Stimulated activated CD4-positive, alpha-beta T cell treated with anti-CD3 and anti-CD28 coated beads, Interleukin-4, amount 100 ng/mL, for 24 hours (primary cell): Measurements from ENCODE around the gene TGFBR3.
"Not testable (repeated sequence)": the region's sequence is repeated elsewhere in the genome, so short reads cannot be mapped to it uniquely, and the experiment has no call there.

Experiments
- DNase-seq: peaks from one replicate; pipeline ENCODE4 v3.0.0-alpha.2; 2020

Gene TGFBR3

DNA sequence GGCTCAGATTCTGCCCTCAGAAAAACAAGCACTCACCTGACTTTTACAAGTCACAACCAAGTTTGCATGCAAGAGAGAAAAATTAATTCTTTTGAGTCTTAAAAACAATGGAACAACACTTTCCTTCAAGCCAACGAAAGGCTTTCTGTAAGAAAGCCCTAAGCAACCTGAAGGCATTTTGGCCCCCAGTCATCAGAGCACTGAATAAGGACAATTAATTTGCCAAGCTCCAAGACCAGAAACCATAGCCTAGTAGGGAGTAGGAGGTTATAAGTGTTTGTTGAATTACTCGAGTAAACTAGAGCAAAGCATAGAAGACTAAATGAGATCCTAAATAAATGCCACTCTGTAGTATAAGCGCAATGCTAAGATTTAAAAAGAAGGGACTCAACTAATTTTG lies 4.7 kb downstream of the TGFBR3 start:
- DNase-seq = no peak

DNA sequence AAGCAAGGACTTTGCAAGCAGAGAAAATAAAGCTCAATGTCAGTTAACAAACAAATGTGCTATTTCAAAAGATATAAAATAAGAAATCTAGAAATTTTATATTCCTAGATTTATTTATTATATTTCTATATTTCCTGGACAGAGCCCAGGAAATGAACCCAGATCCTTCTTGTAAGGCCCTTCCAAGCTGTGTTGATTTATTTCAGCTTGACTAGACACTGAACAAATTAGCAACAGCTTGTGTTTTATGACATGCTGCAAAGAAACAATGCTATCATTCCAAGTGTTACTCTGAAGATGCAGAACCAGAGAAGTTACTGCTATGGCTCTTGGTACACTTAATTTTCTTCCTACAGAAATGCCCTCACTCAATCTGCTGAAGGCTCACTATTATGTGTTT lies 6.2 kb downstream of the TGFBR3 start:
- no peak for DNase-seq

DNA sequence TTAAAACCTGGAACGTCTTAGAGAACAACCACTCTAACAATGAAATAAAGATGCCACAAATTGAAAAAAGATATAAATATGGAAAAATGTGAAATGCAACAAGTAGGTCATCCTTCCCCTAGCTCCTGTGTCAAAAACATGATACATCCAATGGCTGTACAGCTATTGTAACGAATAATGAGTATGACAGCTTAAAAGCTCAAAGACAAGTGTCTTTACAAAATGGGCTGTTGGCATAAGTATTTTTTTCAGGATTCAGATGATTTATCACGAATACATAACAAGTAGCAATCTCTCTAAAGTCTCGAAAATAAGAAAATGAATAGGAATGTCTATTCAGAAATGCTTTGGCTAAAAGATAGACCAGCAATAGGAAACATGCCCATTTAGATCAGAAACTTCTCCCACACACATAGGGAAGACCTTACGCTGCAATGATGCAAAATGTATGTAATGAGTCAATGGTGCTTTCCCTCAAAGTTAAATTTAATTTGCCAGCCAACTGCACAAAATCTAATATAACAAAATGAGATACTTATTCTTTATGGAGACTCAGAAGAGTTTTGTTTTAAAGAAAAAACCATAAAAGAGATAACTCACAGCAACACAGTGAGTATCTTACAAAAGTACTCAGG lies 8.3 kb downstream of the TGFBR3 start:
- peak; percentile 42 for DNase-seq

DNA sequence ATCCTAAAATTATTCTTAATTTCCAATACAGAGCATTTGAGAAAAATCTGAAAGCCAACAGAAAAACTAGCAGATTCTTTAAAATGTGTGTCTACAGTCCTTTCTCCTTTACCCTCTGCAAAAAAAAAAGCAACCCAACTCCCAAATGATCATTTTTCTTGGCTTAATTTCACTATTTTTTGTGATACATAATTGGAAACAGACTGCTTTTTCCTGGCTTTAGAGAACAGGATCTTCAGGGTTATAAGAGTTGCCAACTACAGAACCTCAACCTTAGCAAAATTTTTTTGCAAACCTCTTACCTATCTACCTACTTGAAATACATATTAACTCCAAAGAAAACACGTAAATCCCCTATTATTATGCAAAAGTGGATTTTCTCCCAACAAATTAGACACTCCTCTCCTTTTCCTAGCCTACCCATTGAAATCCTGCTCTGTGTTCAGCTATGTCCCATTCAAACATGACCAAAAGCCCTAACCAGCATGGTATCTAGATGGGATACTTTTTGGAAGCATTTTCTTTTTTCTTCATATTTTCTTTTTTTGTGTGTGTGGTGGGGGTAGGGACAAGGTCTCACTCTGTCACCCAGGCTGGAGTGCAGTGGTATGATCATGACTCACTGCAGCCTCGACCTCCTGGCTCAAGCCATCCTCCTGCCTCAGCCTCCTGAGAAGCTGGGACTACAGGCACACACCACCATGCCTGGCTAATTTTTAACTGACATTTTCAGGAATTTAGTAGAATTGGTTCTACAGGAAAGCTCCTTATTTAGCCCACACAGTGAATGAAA lies 9.0 kb downstream of the TGFBR3 start:
- no peak for DNase-seq

DNA sequence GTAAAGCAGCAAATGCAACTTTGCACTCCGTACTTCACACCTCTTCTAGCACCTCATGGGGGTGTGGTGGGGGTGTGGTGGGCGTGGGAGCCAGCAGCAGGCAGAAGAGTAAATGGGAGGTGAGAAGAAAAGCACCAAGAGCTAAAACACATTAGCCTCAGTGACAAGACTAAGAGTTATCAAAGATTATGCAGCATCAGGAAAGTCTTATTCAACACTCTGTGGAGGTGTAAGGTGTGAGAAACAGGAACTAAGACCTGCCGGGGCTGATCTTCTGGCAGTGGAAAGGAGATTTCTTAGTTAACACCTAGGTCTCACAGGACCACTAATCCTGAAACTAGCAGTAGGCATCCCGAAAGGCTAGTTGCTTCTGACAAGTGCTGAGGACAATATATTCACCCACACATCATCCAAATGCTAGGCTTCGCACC lies 9.9 kb downstream of the TGFBR3 start:
- DNase-seq = peak; percentile 57

DNA sequence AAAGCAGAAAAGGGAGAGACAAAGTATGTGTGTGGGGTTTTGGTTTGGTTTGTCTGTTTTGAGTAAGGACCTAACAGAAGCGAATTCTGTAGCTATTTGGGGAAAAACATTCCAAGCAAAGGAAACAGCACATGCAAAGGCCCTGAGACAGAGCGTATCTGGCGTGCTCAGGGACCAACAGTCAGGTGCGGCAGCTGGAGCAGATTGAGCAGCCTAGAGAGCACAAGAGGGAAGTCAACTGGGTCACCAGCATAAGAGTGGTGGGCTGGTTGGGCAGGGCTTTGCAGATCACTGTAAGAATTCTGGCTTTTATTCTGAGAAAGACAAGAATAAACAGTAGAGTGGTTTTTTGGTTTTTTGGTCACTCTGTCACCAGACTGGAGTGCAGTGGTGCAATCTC lies 11.8 kb downstream of the TGFBR3 start:
- no peak for DNase-seq

DNA sequence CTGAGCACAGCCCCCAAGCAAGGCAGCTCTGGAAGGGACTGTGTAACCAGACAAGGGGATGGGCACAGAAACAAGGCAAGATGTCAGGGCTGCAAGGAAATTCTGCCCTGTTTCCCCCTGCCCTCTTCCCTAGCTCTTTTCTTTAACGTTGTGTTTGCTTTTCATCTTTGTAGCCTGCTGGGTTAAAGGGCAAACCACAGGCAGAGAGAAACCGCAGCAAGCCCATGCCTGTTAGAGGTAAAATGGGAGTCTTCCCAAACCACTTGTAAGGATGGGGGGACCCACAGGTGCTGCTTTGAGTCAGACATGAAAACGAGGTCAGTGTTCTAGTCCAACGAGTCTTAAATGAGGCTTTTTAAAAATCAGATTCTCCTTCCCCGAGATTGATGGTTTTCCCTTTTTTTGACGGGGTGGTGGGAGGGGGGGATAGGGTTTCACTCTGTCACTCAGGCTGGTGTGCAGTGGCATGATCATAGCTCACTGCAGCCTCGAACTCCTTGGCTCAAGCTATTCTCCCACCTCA lies 13.3 kb downstream of the TGFBR3 start:
- DNase-seq = peak; percentile 20

DNA sequence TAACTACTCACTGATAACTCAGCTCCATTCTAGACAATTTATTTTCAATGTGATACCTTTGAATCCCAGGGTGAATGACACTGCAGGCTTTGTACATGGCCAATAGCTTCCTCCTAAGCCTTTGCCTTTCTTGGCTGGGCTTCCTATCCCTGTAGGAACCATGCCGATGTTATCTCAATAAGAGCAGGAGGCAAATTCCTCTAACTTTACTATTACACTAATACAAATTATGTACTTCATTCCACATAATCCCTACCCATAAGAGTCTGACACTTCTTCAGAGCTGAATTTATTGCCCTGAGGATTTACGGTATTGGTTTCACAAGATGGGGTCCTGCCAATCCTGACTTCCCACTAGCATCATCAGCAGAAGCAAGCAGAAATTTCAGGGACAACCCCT lies 14.0 kb downstream of the TGFBR3 start:
- no peak for DNase-seq

DNA sequence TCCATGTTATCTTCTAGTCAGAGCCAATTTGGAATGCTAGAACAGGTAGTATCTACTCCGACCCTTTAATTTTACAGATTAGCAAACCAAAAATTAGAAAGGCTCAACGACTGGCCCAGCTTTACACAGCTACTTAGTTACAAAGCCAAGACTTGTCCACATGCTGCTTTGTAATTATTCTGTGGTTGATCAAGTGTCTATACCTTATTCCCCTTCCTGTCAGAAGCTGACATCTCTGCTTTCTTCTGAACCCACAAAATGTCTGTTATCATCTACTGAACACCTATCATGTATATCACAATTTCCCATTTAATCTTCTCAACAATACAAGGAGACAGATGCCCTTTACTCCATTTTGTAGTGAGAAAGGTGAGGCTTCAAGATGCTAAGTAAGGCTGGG lies 15.6 kb downstream of the TGFBR3 start:
- no peak for DNase-seq

DNA sequence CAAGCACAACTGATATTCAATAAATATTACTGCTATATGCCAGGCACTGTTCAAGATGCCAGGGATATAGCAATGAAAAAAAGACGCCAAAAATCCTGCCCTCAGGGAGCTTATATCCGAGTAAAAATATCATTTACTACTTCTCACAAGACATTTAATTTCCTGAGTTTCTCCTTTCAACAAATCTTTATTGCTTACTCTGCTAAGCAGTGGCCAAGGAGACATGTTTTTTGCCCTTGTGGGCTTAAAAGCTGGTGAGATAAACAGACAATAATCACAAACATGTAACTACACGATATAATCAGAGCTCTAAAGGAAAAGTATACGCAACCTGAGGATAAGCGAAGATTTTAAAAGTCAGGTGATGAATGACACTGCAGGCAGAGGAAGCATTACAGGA lies 19.5 kb downstream of the TGFBR3 start:
- DNase-seq = no peak

DNA sequence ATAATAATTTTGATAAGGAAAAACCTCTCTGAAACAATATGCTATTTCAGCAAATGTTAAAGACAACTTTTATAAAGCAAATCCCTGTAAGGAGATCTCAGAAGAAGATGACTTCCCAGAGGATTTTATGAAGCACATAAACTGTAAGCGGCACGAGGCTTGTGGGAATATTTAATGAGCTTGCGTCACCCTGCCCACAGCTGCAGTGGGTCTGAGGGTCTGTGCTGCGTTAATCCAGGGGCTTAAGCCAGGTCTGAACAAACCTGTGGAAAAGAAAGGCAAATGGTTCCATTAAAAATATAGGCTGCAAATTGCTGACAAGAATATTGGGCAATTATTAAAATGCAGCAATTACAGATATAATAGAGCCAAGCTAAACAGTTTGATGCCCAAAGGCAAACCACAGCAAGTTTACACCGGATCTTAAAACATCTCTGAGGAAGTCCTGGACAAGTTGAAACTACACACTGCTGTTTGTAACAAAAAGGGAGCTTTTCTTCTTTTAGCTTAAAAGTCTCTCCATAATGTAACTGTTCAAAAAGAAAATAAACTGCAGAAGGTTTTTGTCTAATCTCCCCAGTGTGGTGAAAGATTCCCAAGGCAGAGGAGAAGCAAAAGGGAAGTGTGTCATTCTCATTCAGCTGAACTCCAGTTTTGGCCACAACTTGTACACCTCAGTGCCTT lies 21.8 kb downstream of the TGFBR3 start:
- DNase-seq = no peak

DNA sequence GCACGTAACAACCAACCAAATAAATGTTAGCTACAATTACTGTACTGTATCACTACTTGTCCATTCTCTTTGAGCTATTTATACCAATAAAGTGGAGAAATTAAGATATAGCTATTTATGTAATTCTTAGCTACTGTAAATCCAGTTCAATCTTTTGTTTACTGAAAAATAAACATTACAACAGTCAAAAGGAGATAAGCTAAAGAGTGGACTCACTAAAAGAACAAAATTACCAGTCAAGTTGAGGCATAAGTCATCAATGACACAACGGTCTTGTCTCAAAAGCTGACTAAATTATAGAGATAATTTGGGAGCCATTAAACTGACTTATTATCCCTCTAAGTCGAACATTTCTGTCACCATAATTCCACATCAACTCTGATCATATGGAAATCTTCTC lies 22.5 kb downstream of the TGFBR3 start:
- DNase-seq = no peak

DNA sequence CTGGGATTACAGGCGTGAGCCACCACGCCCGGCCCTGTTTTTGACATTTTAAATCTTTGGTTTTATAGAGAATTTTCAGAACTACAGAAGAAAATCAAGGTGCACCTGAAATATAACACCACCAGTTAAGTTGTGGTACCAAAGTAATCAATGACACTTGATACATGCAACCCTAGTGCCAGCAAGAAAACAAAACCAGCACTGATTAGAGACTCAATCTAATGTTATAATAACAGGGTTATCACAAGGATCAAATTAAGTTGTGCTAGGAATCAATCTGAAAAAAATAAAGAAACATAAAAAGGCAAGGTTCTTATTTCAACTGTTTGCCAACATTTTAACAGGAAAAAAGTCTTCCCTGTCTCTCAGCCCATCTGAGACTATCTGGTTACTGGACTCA lies 23.8 kb downstream of the TGFBR3 start:
- DNase-seq = no peak

DNA sequence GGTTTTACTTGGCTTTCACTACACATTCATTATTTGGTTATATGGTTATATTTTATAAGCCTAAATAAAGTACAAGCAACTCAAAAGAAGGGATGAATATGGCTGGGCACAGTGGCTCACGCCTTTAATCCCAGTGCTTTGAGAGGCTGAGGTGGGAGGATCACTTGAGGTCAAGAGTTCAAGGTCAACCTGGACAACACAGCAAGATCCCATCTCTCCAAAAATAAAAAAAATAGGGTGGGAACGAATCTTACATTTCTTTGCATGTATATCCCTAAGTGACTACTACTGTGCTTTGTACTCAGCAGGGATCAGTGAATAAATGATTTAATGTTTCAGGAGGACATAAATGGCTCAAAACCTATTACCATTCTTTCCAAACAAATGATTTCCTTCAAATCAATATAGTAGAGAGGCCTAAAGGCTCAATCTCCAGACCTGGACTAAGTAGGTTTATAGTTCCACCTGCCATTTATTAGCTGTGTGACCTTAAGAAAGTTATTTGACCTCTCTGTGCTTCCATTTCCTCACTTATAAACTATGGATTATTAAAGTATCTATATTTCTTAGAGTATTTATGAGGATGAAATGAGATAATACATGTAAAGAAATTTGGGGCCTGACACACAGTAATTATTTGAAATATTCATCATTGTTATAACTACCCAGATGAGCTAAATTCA lies 28.3 kb downstream of the TGFBR3 start:
- DNase-seq = no peak

DNA sequence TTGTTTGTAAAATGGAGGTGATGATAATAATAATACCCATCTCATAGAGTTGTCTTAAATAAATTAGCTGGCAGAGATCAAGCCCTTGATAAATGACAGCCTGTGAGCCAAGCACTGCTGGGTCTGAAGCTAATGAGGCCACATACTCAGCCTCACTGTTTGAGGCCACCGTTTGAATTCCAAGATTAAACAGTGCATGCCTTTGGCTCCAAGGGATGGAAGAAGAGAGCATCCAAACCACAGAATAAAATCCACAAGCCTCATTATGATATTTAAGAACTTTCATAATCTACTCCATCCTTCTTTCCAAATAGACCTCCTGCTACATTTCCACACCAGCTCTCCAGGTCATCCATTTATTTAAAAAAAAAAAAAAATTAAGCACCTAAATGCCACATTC lies 29.0 kb downstream of the TGFBR3 start:
- DNase-seq = no peak

DNA sequence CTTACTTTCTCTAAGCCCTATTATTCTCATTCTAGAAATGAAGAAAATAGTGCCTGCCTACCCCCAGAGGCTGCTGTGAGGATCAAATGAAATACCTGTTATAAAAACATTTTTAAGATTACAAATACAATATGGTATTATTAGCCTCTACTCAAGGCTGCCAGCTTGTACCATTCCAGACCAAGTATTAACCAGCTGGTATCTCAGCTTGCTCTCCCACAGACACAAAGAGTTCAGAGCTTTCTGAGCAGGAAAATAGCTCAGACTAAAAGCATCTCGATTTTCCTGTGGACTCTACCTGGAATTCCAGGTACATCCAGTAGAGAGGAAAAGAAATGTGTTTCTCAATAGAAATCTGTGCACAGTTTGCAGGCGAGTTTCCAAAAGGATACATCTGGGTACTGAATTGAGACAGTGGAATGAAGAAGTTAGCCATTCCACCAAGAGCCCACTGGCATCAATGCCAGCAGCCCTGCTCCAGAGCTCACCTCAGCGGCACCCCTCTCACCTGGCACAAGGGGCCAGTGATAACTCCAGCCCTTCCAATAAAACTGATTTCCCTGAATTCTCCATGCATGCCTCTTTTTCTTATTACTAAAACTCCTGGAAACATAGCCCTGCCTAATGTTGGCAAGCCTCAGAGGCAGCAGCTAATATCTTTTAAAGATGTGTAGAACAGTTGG lies 31.0 kb downstream of the TGFBR3 start:
- no peak for DNase-seq

DNA sequence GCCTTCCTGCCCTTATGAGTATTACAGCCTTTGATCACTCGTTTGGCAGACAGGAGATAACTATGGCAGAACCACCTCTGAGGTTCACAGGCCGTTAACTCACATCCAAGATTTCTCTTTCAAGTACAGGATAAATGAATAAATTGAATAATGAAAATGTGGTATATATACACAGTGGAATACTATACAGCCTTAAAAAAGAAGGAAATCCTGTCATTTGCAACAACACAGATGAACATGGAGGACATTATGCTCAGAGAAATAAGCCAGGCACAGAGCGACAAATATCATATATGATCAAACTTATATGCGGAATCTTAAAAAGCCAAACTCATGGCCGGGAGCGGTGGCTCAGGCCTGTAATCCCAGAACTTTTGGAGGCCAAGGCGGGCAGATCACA lies 32.6 kb downstream of the TGFBR3 start:
- no peak for DNase-seq

DNA sequence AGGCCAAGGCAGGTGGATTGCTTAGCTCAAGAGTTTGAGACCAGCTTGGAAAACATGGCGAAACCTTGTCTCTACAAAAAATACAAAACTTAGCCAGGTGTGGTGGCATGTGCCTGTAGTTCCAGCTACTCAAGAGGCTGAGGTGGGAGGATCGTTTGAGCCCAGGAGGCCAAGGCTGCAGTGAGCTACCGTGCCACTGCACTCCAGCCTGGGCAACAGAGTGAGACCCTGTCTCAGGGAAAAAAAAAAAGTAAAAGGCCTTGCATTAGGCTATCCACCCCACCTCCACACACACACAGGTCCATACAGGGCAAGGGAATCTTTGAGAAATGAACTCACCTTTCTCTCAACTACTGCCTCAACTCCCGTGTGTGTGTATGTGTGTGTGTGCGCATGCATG lies 33.9 kb downstream of the TGFBR3 start:
- not testable (repeated sequence) for DNase-seq

DNA sequence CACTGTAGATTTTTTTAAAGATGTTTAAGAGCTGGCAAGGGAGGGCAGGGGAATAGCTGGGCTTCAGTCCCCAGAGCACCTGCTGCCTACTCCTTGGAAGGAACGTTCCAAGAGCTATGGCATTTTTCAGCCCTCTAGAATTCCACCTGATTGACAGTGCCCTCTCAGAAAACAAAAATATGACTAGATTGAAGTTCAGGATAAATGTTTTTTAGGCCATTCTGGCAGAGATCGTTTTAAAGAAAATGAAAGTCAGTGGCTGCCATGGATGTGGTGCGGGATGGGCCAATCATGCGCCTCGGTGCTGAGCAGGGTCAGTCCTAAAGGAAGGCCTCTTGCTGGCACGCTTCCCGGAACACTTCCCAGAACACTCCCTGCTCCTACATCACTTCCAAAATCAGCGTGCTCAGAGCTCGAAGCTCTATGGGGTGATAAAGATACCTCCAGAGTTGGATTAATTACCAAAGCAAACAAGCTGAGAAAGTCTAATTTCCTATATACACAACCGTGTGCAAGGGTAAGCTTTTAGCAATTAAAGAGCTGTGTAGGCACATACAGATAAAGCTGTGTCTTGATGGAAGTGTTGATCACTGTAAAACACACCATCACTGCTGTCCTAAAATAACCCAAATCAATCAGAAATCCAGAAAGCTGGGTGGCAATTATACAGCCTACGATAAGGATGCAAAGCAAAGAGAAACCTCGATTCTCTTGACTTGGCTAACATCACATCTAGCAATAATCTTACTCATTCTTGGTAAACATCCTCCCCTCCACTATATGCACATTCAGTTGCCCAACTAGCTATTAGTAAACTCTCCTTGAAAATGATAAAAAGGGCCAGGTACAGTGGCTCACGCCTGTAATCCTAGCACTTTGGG lies 34.6 kb downstream of the TGFBR3 start:
- DNase-seq = no peak

DNA sequence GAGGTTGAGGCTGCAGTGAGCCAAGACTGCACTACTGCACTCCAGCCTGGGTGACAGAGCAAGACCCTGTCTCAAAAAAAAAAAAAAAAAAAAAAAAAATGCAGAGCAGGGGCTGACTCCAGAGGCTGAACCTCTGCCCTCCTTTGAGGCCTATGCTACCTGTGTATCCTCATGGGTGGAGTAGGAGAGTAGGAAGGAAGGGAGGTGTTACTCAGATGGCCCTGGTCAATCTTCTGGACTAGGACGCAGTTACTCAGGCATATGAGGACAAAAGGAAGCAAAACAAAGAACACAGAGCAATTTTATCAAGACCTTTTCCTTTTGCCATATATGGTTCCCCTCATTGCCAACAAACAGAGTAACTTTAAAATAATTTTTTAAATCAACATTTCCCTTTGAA lies 35.2 kb downstream of the TGFBR3 start:
- DNase-seq = no peak

DNA sequence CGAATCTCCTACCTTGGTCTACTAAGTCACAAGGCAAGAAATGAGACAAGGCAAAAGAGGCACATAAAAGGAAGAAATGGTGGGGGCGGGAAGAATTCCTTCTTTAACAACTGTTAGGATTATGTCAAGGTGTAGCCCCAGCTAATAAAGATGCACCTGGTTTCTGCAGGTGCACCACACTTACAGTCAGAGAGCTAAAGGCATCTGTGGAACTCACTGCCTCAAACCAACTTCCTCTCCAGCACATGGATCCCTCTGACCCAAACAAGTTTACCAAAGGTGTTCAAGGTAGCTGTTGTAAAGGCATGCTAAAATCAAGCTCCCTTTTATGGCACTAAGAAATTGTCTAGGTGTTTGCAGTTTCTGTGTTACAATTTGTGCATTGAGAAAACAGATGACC lies 38.1 kb downstream of the TGFBR3 start:
- no peak for DNase-seq

DNA sequence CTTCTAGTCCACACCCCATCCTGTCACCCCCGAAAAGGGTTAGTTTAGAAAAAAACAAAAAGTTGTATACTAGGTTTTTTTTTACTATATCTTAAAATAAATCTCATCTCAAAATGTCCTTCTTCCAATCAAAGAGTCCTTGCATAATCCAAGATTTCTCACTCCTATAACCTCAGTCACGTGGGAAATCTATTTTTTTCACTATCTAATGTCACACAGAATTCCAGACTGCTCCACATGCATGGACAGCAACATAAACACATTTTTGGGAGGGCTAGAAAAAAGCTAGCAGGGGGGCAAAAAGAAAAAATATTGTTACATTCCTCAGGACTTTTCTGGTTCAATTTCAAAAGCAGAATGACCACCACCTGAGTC lies 39.3 kb downstream of the TGFBR3 start:
- DNase-seq = no peak
